ENCODE measurements around the gene LITAF.

The LITAF gene

GRCh38 chr16:11497851-11498289 lies 88.8 kb downstream of the LITAF start:
- no peak for DNase-seq (ENCODE audit: low read depth in 1 of 2, low spot score in 1 of 2)

Data from activated T-helper 1 cell treated with anti-CD3 and anti-CD28 coated beads, Interleukin-2, amount 50 U/mL, for 16 hours (primary cell).